NK-92 (cell line): ENCODE results near the gene C16orf92.
A peak's percentile ranks its signal among the peaks of the same experiment; 100 is the strongest.

Experiments used
- DNase-seq: peaks from one replicate; lab custom pipeline; 2025; ENCODE audit not compliant: unreplicated experiment; lab: John Stamatoyannopoulos, UW

C16orf92 gene, protein sequence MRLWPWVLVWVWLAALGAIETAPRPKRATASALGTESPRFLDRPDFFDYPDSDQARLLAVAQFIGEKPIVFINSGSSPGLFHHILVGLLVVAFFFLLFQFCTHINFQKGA

GRCh38 chr16:30022887-30023286, at the start of gene C16orf92:
TSS of gene C16orf92 (plus strand) at chr16:30023198. CDS start at chr16:30023341, 143 bp downstream.
- DNase-seq = no peak

GRCh38 chr16:29973384-29974246, 49.4 kb upstream of the C16orf92 start, which contains the start of gene TAOK2:
TSS of gene TAOK2 (plus strand) at chr16:29973868. CDS start at chr16:29977773, 3,905 bp downstream.
- DNase-seq = peak; percentile 80

GRCh38 chr16:29974291-29975133, 48.5 kb upstream of the C16orf92 start:
- no peak for DNase-seq

- DNase-seq = no peak
Observed at GRCh38 chr16:29975134-29975538, 47.9 kb upstream of the C16orf92 start.

DNA sequence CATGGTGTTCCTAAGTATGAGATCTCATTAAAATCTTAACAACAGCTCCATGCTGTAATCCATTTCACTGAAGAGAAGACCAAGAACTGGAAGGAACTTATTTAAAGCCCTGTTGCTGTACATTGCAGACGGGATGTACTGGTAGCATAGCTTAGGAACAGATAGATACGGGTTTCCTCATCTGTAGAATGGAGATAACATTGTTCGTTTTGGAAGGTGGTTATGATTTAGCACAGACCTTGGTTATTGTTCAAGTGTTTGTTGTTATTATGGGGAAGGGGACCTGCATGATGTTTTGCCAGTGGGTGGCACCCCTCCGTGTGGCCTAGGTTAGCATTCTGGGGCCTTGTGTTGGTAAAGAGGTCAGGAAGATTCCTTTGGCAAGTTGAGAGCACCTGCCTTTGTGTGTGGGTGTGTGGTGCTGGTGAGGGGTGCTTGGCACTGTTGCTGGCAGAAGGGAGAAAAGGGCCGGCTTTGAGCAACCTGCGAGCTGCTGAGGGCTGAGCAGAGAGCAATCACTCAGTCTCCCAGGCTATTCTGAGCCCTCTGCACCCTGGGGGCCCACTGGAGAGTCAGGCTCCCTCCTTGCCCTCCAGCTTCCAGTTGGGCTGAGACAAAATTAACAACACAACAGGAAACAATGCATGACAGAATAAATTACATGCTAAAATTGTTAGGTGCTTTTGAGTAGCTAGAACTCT, 47.0 kb upstream of the C16orf92 start:
- DNase-seq = no peak

- DNase-seq = no peak
Observed at GRCh38 chr16:29977063-29977825, 45.8 kb upstream of the C16orf92 start.

- no peak for DNase-seq
Observed at GRCh38 chr16:29978081-29978480, 44.9 kb upstream of the C16orf92 start.

DNA sequence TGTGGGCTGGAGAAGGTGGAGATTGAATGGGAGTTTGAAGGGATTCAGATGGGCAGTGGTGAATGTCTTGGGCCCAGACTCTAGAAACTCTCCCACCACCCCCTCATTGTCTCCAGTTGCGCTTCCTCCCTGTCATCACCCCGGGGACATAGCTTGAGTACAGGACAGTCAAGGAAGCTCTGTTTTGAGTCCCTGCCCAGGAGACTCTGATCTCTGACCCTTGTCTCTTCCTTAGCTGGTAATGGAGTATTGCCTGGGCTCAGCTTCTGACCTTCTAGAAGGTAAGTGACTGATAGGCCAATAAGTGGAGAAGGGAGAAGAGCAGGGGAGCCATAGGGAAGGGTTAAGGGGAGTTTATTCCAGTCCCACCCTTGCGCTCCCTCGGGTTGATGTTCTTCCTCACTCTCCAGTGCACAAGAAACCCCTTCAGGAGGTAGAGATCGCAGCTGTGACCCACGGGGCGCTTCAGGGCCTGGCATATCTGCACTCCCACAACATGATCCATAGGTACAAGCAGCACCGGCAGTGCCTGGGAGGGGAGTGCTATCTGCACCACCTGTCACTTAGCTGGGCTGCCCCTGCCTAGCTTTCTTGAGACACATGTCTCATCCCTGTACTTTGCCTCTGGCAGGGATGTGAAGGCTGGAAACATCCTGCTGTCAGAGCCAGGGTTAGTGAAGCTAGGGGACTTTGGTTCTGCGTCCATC, 44.3 kb upstream of the C16orf92 start:
- DNase-seq = no peak

DNA sequence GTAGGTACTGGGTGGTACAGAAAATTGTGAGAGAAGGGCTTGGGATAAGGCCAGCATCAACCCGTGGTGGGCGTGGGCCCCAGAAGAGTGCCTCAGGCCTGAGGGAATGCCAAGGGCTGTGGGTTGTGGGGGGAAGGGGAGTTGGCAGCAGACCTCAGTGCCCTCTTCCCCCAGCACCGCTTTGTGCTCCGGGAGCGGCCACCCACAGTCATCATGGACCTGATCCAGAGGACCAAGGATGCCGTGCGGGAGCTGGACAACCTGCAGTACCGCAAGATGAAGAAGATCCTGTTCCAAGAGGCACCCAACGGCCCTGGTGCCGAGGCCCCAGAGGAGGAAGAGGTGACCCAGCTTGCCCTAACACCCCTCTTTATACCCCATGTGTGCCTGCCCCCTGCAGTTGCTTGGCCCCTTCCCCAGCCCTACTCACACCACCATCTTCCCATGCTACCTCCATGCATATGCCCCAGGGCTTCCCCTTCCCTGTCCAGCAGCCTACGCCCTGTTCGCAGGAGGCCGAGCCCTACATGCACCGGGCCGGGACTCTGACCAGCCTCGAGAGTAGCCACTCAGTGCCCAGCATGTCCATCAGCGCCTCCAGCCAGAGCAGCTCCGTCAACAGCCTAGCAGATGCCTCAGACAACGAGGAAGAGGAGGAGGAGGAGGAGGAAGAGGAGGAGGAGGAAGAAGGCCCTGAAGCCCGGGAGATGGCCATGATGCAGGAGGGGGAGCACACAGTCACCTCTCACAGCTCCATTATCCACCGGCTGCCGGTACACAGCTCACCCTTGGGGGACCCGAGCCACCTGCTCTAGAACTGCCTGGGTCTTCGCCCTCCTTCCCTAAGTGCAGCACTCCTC, 40.2 kb upstream of the C16orf92 start:
- no peak for DNase-seq

DNA sequence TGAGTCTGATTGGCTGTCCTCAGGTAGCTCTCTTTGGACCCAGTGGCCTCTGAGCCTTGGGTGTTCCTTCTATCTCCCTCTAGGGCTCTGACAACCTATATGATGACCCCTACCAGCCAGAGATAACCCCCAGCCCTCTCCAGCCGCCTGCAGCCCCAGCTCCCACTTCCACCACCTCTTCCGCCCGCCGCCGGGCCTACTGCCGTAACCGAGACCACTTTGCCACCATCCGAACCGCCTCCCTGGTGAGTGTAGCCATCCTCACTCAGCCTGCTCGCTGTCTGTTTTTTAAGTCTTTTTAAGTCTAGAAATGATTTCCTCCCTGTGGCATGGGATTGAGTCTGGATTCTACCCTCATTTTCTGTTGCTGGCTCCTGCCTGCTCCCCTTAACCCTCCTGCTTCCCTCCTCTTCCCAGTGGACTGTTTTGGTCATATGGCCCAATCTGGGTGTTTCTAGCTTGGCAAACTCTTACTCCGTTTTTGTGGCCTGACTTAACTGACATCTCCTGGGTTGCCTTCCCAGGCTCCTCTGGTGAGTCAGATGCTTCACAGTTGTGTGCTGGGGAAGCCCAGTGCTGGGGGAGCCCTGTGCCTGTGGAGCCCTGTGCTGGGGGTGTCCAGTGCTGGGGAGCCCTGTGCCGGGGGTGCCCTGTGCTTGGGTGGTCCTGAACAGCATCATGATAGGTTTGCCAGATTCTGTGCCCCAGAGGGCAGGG, 39.4 kb upstream of the C16orf92 start:
- DNase-seq = no peak

DNA sequence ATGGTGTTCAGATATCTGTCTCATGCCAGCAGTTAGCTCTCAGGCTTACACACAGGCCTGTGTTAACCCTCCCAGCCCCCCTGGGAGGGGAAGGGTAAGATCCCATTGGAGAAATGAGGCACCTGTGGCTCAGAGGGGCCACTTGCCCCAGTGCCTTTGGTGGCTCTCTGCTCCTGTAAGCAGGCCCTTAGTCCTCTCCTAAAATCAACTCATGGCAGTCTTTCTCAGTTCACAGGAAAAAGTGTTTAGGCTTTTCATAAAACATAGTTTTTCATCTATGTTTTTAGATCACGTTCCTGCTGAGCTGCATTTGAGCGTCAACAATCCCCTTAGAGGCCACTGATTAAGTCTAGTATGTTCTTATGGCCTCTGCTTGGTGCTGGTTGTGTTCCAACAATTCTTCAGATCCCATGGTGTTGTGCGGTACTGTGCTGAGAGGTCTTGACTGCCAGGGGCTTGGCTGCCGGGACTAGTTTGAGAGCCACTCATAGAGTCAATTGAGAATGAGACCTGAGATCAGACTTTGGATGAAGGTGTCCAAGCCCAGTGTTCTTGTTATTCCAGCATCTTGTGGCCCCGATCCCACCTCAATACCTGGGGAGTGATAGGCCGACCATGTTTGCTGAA, 38.7 kb upstream of the C16orf92 start:
- no peak for DNase-seq

- DNase-seq = no peak
Observed at GRCh38 chr16:29984764-29985147, 38.2 kb upstream of the C16orf92 start.

DNA sequence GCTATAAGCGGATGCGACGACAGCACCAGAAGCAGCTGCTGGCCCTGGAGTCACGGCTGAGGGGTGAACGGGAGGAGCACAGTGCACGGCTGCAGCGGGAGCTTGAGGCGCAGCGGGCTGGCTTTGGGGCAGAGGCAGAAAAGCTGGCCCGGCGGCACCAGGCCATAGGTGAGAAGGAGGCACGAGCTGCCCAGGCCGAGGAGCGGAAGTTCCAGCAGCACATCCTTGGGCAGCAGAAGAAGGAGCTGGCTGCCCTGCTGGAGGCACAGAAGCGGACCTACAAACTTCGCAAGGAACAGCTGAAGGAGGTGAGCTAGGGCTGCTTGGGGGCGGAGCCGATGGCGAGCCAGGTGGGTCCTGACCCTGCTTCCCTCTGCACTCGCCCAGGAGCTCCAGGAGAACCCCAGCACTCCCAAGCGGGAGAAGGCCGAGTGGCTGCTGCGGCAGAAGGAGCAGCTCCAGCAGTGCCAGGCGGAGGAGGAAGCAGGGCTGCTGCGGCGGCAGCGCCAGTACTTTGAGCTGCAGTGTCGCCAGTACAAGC, 37.7 kb upstream of the C16orf92 start:
- no peak for DNase-seq

GRCh38 chr16:29986231-29986630, 36.8 kb upstream of the C16orf92 start:
- DNase-seq = no peak

DNA sequence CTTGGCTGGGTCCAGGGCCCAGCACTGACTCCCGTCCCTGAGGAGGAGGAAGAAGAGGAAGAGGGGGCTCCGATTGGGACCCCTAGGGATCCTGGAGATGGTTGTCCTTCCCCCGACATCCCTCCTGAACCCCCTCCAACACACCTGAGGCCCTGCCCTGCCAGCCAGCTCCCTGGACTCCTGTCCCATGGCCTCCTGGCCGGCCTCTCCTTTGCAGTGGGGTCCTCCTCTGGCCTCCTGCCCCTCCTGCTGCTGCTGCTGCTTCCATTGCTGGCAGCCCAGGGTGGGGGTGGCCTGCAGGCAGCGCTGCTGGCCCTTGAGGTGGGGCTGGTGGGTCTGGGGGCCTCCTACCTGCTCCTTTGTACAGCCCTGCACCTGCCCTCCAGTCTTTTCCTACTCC, 36.1 kb upstream of the C16orf92 start:
- DNase-seq = no peak

DNA sequence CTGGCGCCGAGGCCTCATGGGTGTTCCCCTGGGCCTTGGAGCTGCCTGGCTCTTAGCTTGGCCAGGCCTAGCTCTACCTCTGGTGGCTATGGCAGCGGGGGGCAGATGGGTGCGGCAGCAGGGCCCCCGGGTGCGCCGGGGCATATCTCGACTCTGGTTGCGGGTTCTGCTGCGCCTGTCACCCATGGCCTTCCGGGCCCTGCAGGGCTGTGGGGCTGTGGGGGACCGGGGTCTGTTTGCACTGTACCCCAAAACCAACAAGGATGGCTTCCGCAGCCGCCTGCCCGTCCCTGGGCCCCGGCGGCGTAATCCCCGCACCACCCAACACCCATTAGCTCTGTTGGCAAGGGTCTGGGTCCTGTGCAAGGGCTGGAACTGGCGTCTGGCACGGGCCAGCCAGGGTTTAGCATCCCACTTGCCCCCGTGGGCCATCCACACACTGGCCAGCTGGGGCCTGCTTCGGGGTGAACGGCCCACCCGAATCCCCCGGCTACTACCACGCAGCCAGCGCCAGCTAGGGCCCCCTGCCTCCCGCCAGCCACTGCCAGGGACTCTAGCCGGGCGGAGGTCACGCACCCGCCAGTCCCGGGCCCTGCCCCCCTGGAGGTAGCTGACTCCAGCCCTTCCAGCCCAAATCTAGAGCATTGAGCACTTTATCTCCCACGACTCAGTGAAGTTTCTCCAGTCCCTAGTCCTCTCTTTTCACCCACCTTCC, 35.5 kb upstream of the C16orf92 start:
- DNase-seq = no peak
